Astrocyte of the cerebellum (primary cell): Measurements from ENCODE around the gene GRPEL2.

ENCODE experiments used
- DNase-seq: peaks from one replicate; pipeline ENCODE4 v3.0.0-alpha.2; 2011; ENCODE audit warnings: low read depth
- H3K4me3 ChIP-seq: 2 replicates; pipeline ENCODE4 v1.5.1; 2011; ENCODE audit warnings: mild to moderate bottlenecking, low read depth, low read length, moderate library complexity
- in situ Hi-C: cut with HindIII; loops from 2 replicates; pipeline ENCODE4 v1.10.0; 2017; ENCODE audit warnings: low sequenced_read_pairs
- TF ChIP-seq, protein P1 (sequence below): IDR thresholded peaks from 2 replicates; pipeline ENCODE4 v1.5.1; 2012; ENCODE audit warnings: low read length, low read depth, moderate library complexity, mild to moderate bottlenecking; ENCODE audit errors: missing control alignments

The GRPEL2 gene

DNA sequence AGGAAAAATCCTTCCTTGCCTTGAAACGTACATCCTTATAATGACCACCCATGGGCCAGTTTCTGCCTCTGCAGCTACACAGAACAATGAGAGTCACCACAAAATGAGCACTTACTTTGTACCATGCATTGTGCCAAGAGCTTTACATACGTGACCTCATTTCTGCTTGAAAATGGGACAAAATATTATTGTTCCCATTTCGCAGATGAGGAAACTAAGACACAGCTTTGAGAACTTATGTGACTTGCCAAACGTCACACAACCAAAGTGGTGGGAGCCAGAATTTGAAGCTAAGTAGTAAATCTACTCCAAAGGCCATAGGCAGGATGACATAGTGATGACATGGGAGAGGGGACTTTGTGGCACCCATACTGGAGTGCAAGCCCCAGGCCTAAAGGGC is 34.8 kb upstream of the GRPEL2 start:
- in situ Hi-C loops = no loop called here
- no peak for DNase-seq
- H3K4me3 ChIP-seq = no peak overlapping the region
- TF ChIP-seq, protein P1, sequence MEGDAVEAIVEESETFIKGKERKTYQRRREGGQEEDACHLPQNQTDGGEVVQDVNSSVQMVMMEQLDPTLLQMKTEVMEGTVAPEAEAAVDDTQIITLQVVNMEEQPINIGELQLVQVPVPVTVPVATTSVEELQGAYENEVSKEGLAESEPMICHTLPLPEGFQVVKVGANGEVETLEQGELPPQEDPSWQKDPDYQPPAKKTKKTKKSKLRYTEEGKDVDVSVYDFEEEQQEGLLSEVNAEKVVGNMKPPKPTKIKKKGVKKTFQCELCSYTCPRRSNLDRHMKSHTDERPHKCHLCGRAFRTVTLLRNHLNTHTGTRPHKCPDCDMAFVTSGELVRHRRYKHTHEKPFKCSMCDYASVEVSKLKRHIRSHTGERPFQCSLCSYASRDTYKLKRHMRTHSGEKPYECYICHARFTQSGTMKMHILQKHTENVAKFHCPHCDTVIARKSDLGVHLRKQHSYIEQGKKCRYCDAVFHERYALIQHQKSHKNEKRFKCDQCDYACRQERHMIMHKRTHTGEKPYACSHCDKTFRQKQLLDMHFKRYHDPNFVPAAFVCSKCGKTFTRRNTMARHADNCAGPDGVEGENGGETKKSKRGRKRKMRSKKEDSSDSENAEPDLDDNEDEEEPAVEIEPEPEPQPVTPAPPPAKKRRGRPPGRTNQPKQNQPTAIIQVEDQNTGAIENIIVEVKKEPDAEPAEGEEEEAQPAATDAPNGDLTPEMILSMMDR = no peak

DNA sequence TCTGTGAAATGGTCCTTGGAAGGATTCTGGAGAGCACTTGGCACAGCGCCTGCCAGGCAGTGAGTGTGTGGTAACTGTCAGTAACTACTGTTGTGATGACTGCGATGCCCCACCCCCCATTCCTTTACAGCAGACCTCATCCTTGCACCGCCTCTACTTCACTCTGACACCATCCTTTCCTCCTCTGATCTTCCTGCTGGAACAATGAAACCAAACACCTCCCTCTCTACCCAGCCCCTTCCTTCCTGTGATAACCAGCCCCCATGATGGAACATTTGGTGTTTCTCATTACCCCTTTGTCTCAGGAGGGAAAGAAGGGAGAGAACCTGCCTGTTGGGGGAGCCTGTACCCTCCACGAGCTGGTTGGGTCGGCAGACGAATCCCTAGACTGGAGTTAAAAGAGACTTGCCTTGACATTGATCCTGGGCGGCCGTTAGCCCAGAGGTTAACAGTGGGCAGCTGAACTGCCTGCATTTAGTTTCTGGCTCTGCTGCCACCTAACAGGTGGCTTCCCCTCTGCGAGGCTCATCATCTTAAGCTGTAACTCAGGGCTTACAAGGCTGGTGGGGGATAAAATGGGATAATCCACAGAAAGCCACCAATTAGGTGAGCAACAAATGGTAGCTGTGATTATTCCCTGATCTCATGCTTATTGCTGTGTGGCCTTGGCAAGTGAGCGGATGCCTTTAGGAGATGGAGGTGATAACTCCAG is 34.2 kb upstream of the GRPEL2 start:
- in situ Hi-C loops = no loop called here

DNA sequence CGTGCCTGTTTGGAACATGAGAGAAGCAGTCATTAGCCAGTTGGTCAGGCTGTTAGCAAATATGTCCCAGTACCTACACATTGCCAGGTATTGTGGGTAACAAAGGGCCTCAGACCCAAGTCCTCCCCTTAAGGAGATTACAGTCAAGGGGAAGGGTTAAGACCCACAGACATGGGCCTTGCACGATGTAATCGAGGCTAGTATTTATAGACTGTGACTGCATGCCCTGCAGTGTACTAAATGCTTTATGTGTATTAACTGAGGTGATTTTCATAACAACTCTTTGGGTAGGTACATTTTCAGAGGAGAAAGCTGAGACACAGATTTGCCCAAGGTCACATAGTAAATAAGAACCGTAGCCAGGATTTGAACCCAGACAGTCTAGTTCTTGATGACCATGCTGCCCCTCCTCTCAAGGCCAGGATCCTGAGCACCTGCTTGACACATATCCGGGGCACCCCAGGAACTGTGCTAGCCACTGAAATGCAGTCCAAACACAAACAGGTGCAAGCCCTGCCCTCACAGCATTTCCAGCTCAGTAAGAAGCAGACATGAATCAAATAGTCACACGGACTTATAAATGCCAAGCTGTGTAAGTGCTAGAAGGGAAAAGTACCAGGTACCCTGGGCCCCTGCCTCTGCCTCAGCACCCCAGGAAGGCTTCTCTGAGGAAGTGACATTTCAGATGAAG is 32.0 kb upstream of the GRPEL2 start:
- in situ Hi-C loops = no loop called here
- no peak for DNase-seq

More for the DNA sequence above, 34.2 kb upstream of the GRPEL2 start:
- no peak for DNase-seq
- H3K4me3 ChIP-seq = no peak overlapping the region
- TF ChIP-seq, protein P1 = no peak

DNA sequence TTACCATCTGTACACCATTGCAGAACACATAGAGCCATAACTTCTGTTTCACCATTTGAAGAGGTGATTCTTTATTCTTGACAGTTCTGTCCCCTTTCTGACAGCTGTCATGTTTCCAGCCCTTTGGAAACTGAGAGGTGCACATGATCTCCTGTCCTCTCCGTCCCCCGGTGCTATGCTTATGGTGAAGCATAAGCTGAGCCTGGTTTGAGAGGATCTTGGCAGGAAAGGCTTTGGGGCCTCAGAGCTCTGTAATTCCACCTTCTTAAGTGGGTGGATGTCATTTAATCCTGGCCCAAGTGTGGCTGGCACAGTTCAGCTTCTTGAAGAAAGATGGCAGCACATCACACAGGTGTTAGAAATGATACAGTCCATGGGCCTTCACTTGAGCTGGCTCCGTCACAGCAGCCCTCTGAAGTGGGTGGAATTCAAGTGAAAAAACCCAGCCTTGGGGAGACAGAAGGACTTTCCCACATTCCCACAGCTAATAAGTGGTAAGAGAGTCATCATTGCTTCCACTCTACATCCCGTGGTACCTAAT is 30.7 kb upstream of the GRPEL2 start:
- TF ChIP-seq, protein P1 = no peak
- H3K4me3 ChIP-seq = no peak overlapping the region
- in situ Hi-C loops = no loop called here
- DNase-seq = no peak

More for the DNA sequence above, 32.0 kb upstream of the GRPEL2 start:
- TF ChIP-seq, protein P1 = no peak
- H3K4me3 ChIP-seq = no peak overlapping the region

DNA sequence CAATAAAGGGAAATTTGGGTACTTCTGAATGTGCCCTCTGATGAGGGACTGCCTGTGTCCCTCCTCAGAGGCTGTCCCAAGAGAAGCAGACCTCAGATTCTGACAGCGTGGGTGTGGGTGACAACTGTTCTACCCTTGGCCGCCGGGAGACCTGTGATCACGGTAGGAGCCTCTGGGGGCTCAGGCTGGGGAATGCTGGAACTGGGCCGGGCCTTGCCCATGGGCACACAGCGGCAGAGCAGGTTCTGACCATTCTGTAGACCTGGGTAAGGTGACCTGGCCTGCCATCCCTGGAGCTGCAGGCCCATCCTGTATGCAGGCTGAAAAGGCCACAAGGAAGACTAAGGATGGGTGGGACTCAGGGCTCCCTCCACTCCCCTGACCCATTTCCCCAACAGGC is 29.5 kb upstream of the GRPEL2 start:
- in situ Hi-C loops = no loop called here
- TF ChIP-seq, protein P1 = no peak
- no peak for DNase-seq
- H3K4me3 ChIP-seq = no peak overlapping the region

DNA sequence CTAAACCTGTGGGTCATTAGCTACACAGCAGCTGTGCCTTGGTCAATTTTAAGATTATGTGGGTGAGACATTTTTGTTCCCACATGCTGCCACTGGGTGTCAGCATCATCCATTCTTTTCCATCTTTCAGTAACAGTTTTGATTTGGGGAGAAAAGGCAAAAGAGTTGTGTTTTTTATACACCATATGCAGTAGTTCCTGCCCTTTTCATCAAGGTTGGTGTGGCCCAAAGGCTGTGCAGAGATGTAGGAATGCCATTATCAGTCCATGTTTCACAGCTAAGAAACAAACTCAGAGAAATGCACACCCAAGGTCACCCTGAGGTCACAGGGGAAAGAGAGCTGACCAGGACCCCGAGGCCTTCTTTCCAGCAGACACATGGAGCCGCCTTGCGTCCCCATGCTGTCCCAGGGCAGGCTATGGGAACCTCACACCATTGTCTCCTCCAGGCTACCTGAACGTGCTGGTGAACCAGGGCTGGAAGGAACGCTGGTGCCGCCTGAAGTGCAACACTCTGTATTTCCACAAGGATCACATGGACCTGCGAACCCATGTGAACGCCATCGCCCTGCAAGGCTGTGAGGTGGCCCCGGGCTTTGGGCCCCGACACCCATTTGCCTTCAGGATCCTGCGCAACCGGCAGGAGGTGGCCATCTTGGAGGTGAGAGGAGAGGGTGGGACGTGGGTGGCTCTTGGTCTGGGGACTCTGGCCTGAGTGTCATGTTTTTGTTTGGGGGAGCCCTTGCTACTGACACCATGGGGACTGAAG is 27.8 kb upstream of the GRPEL2 start:
- H3K4me3 ChIP-seq = no peak overlapping the region
- in situ Hi-C loops = no loop called here
- DNase-seq = peak; percentile 22
- TF ChIP-seq, protein P1 = peak; percentile 72
